HG02610 (cell line): ENCODE data around the gene CACNG3.
"Not testable (repeated sequence)": the region's sequence is repeated elsewhere in the genome, so short reads cannot be mapped to it uniquely, and the experiment has no call there.

Source experiments
- ATAC-seq: cut with Tn5 transposase; IDR thresholded peaks from one replicate; pipeline ENCODE4 v1.9.1; 2021; ENCODE audit warnings: mild to moderate bottlenecking, moderate library complexity; ENCODE audit not compliant: unreplicated experiment

Gene CACNG3

GRCh38 chr16:24328835-24329452 is 72.8 kb downstream of the CACNG3 start:
- no peak for ATAC-seq

- no peak for ATAC-seq
These were observed 76.0 kb downstream of the CACNG3 start for GRCh38 chr16:24332178-24332577.

GRCh38 chr16:24332582-24333090 is 76.5 kb downstream of the CACNG3 start:
- ATAC-seq: no peak

GRCh38 chr16:24336491-24336890 is 80.4 kb downstream of the CACNG3 start:
- no peak for ATAC-seq

- no peak for ATAC-seq
These were observed 80.9 kb downstream of the CACNG3 start for GRCh38 chr16:24337013-24337412.

- not testable (repeated sequence) for ATAC-seq
These were observed 87.7 kb downstream of the CACNG3 start for GRCh38 chr16:24343829-24344228.

GRCh38 chr16:24344784-24345183 is 88.6 kb downstream of the CACNG3 start:
- ATAC-seq: no peak

GRCh38 chr16:24345704-24346103 is 89.6 kb downstream of the CACNG3 start:
- no peak for ATAC-seq

GRCh38 chr16:24346734-24347133 is 90.6 kb downstream of the CACNG3 start:
- no peak for ATAC-seq

- no peak for ATAC-seq
These were observed 91.4 kb downstream of the CACNG3 start for GRCh38 chr16:24347556-24347955.

- no peak for ATAC-seq
These were observed 92.6 kb downstream of the CACNG3 start for GRCh38 chr16:24348545-24349290.

- ATAC-seq: no peak
These were observed 93.2 kb downstream of the CACNG3 start for GRCh38 chr16:24349320-24349719.

- ATAC-seq: no peak
These were observed 96.6 kb downstream of the CACNG3 start for GRCh38 chr16:24352746-24353145.

GRCh38 chr16:24353622-24354021 is 97.5 kb downstream of the CACNG3 start:
- ATAC-seq: no peak

- no peak for ATAC-seq
These were observed 101.4 kb downstream of the CACNG3 start for GRCh38 chr16:24357511-24357910.

- ATAC-seq: no peak
These were observed 102.0 kb downstream of the CACNG3 start for GRCh38 chr16:24358117-24358516.

- no peak for ATAC-seq
These were observed 103.4 kb downstream of the CACNG3 start for GRCh38 chr16:24359490-24359889.

GRCh38 chr16:24360936-24361335 is 104.8 kb downstream of the CACNG3 start:
- ATAC-seq: no peak

- no peak for ATAC-seq
These were observed 108.5 kb downstream of the CACNG3 start for GRCh38 chr16:24364596-24364995.

GRCh38 chr16:24367186-24367710 is 111.1 kb downstream of the CACNG3 start:
- ATAC-seq: no peak

GRCh38 chr16:24372824-24373223 is 116.7 kb downstream of the CACNG3 start:
- ATAC-seq: no peak

GRCh38 chr16:24378999-24379398 is 122.9 kb downstream of the CACNG3 start:
- no peak for ATAC-seq
